ENCODE data around the gene WSCD1.

WSCD1 gene

GRCh38 chr17:6064868-6065267, 5.3 kb upstream of the WSCD1 start:
- no peak for DNase-seq

DNA sequence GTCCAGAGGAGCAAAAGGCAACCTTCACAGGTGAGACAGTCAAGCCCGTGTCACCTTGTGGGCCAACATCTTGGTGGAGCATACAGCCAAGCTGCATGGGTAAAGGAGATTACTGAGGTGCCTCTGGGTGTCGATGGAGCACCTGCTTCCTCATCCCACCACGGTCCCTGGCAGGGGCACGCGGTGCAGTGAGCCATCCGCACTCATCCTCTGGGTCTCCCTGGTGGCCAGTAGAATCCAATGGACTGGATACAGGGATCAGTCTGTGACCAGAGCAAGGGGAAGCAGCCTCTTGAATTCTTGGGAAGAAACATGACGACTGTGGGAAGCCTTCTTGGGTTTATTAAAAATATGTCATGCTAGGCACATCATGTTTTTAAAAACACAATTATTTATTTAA, 4.8 kb upstream of the WSCD1 start:
- no peak for DNase-seq

- no peak for DNase-seq
Observed at GRCh38 chr17:6066183-6066948, 3.8 kb upstream of the WSCD1 start.

DNA sequence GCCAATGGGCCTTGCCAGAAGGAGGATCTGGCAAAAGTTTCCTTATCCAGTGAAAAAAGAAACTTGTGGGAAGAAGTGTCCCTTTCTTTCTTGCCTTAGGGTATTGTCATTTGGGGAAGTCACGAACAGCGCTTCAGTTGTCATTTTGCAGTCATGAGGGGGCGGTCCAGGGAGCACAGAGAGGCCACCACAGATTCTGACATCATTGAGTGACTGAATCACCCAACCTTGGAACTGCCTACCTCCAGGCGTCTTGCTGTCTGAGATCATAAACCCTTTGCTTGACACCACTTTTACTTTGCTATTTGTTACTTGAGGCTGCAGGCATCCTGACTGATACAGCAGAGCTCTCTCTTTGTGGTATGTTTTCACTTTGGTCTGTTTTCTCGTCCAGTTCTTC, 3.1 kb upstream of the WSCD1 start:
- DNase-seq = no peak

DNA sequence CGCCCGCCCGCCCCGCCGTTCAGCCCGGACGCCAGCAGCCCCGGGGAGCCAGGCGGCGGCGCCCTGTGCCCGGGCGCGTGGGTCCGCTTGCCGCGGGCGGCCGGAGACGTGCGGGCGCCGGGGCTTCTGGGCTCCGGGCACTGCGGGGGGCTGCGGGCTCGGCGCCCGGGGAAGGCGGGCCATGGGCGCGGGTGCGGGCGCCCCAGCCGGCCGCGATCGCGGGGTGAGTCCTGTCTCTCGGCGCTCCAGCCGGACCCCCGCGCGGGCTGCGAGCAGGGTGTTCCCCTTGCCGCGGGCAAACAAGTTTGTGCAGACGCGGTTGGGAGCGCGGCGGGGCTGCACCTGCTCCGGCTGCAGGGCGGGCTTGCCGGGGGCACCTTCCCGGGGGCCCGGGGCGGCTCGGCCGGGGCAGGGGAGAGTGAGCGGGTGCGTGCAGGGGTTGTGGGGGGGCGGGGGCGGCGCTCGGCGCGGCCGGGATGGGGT, 292 bp downstream of the WSCD1 start:
- peak; percentile 52 for DNase-seq

- peak; percentile 64 for DNase-seq
Observed at GRCh38 chr17:6070913-6071511, 833 bp downstream of the WSCD1 start.

- no peak for DNase-seq
Observed at GRCh38 chr17:6071528-6072065, 1.4 kb downstream of the WSCD1 start.

GRCh38 chr17:6072157-6072556, 2.0 kb downstream of the WSCD1 start:
- no peak for DNase-seq

GRCh38 chr17:6072611-6073010, 2.4 kb downstream of the WSCD1 start:
- DNase-seq = no peak

GRCh38 chr17:6073620-6074019, 3.4 kb downstream of the WSCD1 start:
- DNase-seq = no peak

- DNase-seq = peak; percentile 56
Observed at GRCh38 chr17:6075050-6075449, 4.9 kb downstream of the WSCD1 start.

DNA sequence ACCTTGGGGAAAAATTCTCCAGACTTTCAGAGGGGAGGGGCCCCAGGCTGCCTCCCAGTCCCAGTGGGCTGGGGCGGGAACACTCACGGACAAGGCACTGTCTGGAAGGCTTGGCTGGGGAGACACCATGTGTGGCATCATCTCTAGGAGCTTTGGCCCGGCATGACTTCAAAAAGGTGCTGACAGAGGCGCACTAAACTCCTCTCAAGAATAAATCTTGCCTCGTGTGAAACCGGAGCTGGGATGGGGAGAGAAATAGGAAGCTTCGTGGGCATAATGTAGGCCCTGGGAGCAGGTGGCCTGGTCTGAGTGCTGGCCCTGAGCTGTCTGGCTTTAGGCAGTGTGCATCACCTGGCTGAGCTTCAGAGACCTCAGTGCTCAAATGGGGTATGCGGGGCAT, 5.7 kb downstream of the WSCD1 start:
- DNase-seq = no peak

- peak; percentile 48 for DNase-seq
Observed at GRCh38 chr17:6077752-6078151, 7.6 kb downstream of the WSCD1 start.

DNA sequence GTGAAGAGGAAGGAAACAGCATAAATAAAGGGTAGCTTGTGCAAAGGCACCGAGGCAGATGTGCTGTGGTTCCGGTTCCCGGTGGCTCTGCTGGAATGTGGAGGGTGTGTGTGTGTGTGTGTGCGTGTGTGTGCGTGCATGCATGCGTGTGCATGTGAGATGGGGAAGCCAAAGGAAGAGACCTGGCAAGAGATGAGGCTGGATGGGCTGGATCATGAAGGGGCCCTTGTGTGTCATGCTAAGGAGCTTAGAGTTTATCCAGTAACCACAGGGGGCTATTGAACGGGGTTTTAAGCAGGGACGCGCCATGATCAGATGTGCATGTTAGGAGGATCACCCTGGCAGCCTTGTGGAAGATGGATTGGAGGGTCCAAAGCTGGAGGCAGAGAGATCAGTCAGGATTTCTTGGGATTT, 8.3 kb downstream of the WSCD1 start:
- peak; percentile 98 for DNase-seq

DNA sequence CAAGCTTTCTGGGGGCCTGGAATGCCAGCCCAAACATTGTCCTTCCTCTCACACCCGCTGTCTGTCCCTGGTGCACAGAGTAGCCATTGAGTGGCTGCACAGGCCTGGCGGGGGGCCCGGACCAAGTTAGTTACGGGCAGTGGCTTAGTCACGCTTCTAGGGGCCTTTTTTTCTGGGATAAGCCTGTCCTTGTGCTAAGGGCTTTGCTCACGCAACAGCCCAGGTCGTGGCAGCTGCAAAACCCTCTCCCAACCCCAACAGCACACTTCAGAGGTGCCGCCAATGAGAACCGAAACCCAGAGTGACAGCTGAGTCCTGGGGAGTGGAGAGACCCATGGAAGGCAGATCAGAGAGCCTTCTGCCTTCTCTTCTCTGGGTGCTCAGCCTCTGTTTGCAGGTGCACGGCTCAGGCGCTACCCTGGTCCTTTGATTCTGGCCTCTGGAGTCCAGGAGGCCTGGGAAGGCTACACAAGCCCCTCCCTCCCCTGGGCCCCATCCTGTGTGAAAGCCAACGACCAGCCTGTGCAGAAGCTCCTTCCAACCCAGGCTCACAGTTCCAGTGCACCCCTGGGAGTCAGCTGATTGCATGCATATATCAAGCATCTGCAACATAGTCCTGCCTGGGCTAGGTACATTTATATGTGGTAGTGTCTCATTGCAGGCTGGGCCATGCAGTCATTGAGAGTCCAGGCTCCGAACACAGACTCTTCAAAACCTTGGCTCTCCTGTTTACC, 9.1 kb downstream of the WSCD1 start:
- DNase-seq = peak; percentile 64

GRCh38 chr17:6079960-6080359, 9.8 kb downstream of the WSCD1 start:
- DNase-seq = no peak

DNA sequence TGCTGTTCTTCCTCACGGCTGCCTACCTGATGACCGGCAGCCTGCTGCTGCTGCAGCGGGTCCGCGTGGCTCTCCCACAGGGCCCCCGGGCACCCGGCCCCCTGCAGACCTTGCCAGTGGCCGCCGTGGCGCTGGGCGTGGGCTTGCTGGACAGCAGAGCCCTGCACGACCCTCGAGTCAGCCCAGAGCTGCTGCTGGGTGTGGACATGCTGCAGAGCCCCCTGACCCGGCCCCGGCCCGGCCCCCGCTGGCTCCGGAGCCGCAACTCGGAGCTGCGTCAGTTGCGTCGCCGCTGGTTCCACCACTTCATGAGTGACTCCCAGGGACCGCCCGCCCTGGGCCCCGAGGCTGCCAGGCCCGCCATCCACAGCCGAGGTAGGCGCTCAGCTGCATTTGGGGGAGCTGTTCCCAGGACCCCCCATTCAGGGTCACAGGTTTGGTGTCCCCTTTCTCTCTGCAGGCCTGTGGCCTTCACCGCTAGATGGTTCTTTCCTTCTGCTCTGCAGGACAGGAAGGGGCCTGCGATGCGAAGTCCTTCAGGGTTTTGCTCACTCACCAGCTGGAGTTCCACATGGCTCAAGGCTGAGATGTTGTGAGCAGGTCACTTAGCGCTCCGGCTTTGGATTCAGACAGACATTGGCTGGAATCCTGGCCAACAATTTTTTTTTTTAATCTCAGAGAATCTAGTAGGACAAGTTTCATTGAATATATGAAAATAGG, 10.7 kb downstream of the WSCD1 start:
- DNase-seq = no peak

DNA sequence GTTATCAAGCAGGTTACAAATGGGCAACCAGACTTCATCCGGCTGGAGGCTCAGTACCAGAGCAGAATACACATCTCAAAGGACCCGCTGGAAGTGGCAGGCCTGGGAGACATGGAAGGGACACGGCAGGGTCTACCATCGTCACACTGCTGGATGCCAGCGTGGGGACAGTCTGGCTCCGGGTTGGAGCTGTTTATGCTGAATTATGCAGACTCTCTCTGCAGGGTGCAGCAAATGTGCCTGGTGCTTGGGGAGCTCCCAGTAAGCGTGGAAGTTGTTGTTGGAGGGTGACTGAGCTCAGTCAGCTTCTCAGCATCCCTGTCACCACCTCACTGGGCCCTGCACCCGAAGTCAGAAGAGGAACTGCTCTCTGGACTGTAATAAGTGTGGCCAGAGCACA, 12.2 kb downstream of the WSCD1 start:
- DNase-seq = no peak

GRCh38 chr17:6084311-6085161, 14.4 kb downstream of the WSCD1 start:
- no peak for DNase-seq

DNA sequence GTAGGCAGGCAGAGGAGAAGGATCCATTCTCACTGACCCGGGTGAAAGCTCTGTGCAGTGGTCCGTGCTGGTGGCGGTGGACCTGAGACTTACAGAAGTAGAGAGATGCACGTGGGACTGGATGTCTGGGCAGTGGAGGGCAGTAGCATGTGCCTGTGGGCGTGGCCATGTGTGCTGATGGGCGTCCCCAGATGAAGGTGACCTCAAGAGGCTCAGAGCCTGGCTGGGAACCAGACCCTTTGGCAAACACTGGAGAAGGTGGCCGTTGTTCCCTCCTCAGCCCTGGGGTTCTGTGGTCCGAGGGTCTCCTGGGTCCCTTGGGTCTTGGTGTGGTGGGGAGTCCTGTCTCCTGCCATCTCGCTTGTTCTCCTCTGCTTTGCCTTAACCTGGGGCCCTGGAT, 15.6 kb downstream of the WSCD1 start:
- DNase-seq = peak; percentile 54

DNA sequence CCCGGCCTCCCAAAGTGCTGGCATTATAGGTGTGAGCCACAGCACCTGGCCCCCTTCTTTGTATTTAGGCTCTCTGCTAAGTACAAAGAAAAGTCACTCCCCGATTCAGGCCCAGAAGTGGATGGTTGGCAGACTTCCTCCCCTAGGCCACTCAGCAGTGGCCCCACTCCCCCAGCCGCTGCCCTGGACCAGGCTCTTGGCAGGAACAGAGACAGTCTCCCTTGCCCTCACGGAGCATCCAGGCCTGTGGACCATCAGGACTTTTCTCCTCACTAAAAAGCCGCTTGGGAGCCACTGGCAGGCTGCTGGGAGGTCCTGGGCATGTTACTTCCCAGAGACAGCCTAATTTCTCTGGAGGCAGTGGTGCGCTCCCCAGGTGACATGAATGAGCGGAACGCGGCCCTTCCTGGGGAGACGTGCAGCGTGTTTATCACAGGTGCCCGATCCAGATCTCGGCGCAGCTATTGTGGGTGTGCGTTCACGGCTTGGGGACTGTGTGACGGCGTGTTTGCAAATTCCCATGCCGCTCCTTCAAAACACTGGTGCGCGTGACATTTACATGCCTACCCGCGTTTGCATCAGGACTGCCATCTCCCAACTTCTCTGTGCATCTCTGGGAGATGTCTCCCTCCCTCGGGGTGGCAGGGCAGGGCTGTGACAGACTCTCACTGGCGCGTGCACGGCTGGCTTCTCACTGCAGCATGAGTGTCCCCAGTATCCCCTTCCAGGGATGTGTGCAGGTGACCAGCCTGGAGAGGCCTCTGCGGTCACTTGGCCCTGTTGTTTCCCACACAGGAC, 16.6 kb downstream of the WSCD1 start:
- no peak for DNase-seq
